ENCODE data around the gene PEPD. TPM values are rescaled to one million over a fixed set of nuclear protein-coding genes. Genes with fewer than 3 reads are reported as not detected.

The PEPD gene
- total and polyA plus RNA-seq, 10 of the 15 experiments (the other 5 are each of a cell fraction or from before 2014, with no cell fraction given): 1.4 to 52.0 (median 20.2) TPM

GRCh38 chr19:33505823-33506222 lies 15.8 kb downstream of the PEPD start:
- Histone ChIP-seq H3K9me3 (replicated peaks; ENCODE audit: control insufficient read depth, insufficient read depth, low read length) (no peaks in the 10 kb centered on the region), H3K4me1 (ENCODE audit: control insufficient read depth, insufficient read depth, low read length) (no peaks in the 10 kb centered on the region), H3K9ac (ENCODE audit: control insufficient read depth, insufficient read depth, low read length) (no peak overlapping the region), H3K4me2 (ENCODE audit: control insufficient read depth, insufficient read depth) (no peak overlapping the region), H3K79me2 (ENCODE audit: control insufficient read depth, insufficient read depth, low read length) (no peaks in the 10 kb centered on the region), H4K20me1 (ENCODE audit: control insufficient read depth, insufficient read depth) (no peaks in the 10 kb centered on the region), H3K36me3 (ENCODE audit: control insufficient read depth in 2 of 2, insufficient read depth in 2 of 2, low read length in 1 of 2) (no peaks in the 10 kb centered on the region), H3K27me3 (replicated peaks in 1 of 2; ENCODE audit: control insufficient read depth in 2 of 2, insufficient read depth in 2 of 2, low read length in 1 of 2) (no peaks in the 10 kb centered on the region), H3K27ac (ENCODE audit: control insufficient read depth, insufficient read depth) (no peak overlapping the region), H3K4me3 (no peak overlapping the region), H2AFZ (ENCODE audit: control insufficient read depth, low read depth, low read length) (no peak overlapping the region)
- POLR2A ChIA-PET: no interaction called here
- no CpG with 5 or more reads among the region's 1 CpG for WGBS (ENCODE audit: insufficient coverage, insufficient replicate concordance, low lambda C conversion rate, missing lambda C conversion rate)
- BruUV-seq (replicated peaks): no TSS peak
- no peak for DNase-seq (ENCODE audit: low read depth, low spot score)
- no peak for ATAC-seq
- RAD21 ChIA-PET (ENCODE audit: unreplicated experiment): no interaction called here
- FAIRE-seq: no peak
- in situ Hi-C loops (cut with MboI) (no loop called here), intact Hi-C loops (cut with micrococcal nuclease; ENCODE audit: unreplicated experiment) (no loop called here)
- SMC1A ChIA-PET (ENCODE audit: uncharacterized antibody, unreplicated experiment): no interaction called here
- TF ChIP-seq BCL3 (IDR thresholded peaks at IDR 0.05; ENCODE audit: borderline replicate concordance, insufficient read depth, low read depth, low read length, poor library complexity, severe bottlenecking): peak; percentile 12
- no peak for TF ChIP-seq CHD4 (IDR thresholded peaks at IDR 0.05)
- CTCF ChIA-PET: no interaction called here

GRCh38 chr19:33505148-33505547 lies 16.4 kb downstream of the PEPD start:
- no TSS peak for BruUV-seq (replicated peaks)
- POLR2A ChIA-PET: no interaction called here

More at GRCh38 chr19:33505148-33505547, 16.4 kb downstream of the PEPD start:
- FAIRE-seq (no peak), ATAC-seq (no peak), DNase-seq (ENCODE audit: low read depth, low spot score) (no peak)
- Histone ChIP-seq H3K4me2 (ENCODE audit: control insufficient read depth, insufficient read depth) (no peak overlapping the region), H3K27me3 (replicated peaks in 1 of 2; ENCODE audit: control insufficient read depth in 2 of 2, insufficient read depth in 2 of 2, low read length in 1 of 2) (no peaks in the 10 kb centered on the region), H3K4me1 (ENCODE audit: control insufficient read depth, insufficient read depth, low read length) (no peaks in the 10 kb centered on the region), H3K27ac (ENCODE audit: control insufficient read depth, insufficient read depth) (no peak overlapping the region), H2AFZ (ENCODE audit: control insufficient read depth, low read depth, low read length) (no peak overlapping the region), H3K9me3 (replicated peaks; ENCODE audit: control insufficient read depth, insufficient read depth, low read length) (no peaks in the 10 kb centered on the region), H4K20me1 (ENCODE audit: control insufficient read depth, insufficient read depth) (no peaks in the 10 kb centered on the region), H3K36me3 (ENCODE audit: control insufficient read depth in 2 of 2, insufficient read depth in 2 of 2, low read length in 1 of 2) (no peaks in the 10 kb centered on the region; a peak in 1 of 4 replicates), H3K4me3 (no peak overlapping the region), H3K9ac (ENCODE audit: control insufficient read depth, insufficient read depth, low read length) (no peak overlapping the region), H3K79me2 (ENCODE audit: control insufficient read depth, insufficient read depth, low read length) (no peaks in the 10 kb centered on the region)
- WGBS (ENCODE audit: insufficient coverage, insufficient replicate concordance, low lambda C conversion rate, missing lambda C conversion rate): 93% methylated on average over 16 of the region's 16 CpGs
- RAD21 ChIA-PET (ENCODE audit: unreplicated experiment): no interaction called here
- in situ Hi-C loops (cut with MboI): no loop called here
- SMC1A ChIA-PET (ENCODE audit: uncharacterized antibody, unreplicated experiment): no interaction called here
- TF ChIP-seq IRF5 (IDR thresholded peaks at IDR 0.05; ENCODE audit: borderline replicate concordance): no peak
- TF ChIP-seq POLR2AphosphoS5 (IDR thresholded peaks at IDR 0.05; ENCODE audit: low read length): no peak
- TF ChIP-seq JUND (IDR thresholded peaks at IDR 0.05; ENCODE audit: low read depth, low read length): no peak
- no peak for TF ChIP-seq NBN (IDR thresholded peaks at IDR 0.05)
- no peak for TF ChIP-seq MAX (IDR thresholded peaks at IDR 0.05; ENCODE audit: low read depth, low read length)
- TF ChIP-seq SRF (IDR thresholded peaks at IDR 0.05; ENCODE audit: low read depth in 2 of 2, low read length in 2 of 2): no peak
- TF ChIP-seq HCFC1 (IDR thresholded peaks at IDR 0.05; ENCODE audit: low read length): no peak
- no peak for TF ChIP-seq FOXM1 (IDR thresholded peaks at IDR 0.05; ENCODE audit: low read depth, low read length)
- no peak for TF ChIP-seq SMAD5 (IDR thresholded peaks at IDR 0.05; ENCODE audit: low read depth)
- TF ChIP-seq SUPT20H (IDR thresholded peaks at IDR 0.05; ENCODE audit: borderline replicate concordance, control insufficient read depth, low read depth, low read length): no peak
- no peak for TF ChIP-seq SPI1 (IDR thresholded peaks at IDR 0.05; ENCODE audit: borderline replicate concordance, insufficient read depth, low read depth, low read length)
- no peak for TF ChIP-seq WRNIP1 (IDR thresholded peaks at IDR 0.05; ENCODE audit: borderline replicate concordance, low read depth, low read length)
- no peak for TF ChIP-seq NFIC (IDR thresholded peaks at IDR 0.05; ENCODE audit: low read depth, low read length)
- intact Hi-C loops (cut with micrococcal nuclease; ENCODE audit: unreplicated experiment): no loop called here
- CTCF ChIA-PET: no interaction called here
